SK-N-SH (cell line): ENCODE results near the gene PLIN3. TPM values are rescaled to one million over a fixed set of nuclear protein-coding genes. Genes with fewer than 3 reads are reported as not detected.

Source experiments
- CTCF ChIA-PET: fragments of 300-600, 350-600 bp; formaldehyde crosslinking; extraction: SDS; loops from one replicate; lab custom pipeline; 2021; lab: Yijun Ruan, JAX
- POLR2A ChIA-PET: fragments of 350-600 bp; sonication (Branson Sonifier 250); formaldehyde crosslinking; extraction: SDS; loops from one replicate; lab custom pipeline; 2020; ENCODE audit warnings: antibody characterized with exemption, inconsistent platforms; lab: Yijun Ruan, JAX
- DNase-seq: peaks from one replicate; pipeline ENCODE4 v3.0.0; 2012
- H2AFZ ChIP-seq: fragments of 200-600 bp; sonication (generic); 2 replicates; pipeline ENCODE4 v1.8.1; 2016; ENCODE audit warnings: antibody characterized with exemption, mild to moderate bottlenecking, low read depth
- H3F3A ChIP-seq: fragments of 200-600 bp; sonication (generic); replicated peaks from 2 replicates; pipeline ENCODE3; 2016; ENCODE audit warnings: antibody characterized with exemption, mild to moderate bottlenecking; ENCODE audit not compliant: insufficient read depth
- H3K27ac ChIP-seq, 2 experiments: fragments of 200-500 bp in 1 of 2; fragments of 200-600 bp in 1 of 2; sonication (Bioruptor generic) in 1 of 2; sonication (generic), shearing (Covaris generic) in 1 of 2; 2 replicates each; pipeline versions ENCODE4 v1.5.1 to v1.6.1; 2014 to 2016; ENCODE audit warnings: low read depth in 2 of 2, inconsistent platforms in 1 of 2, low read length in 1 of 2, mild to moderate bottlenecking in 1 of 2, mixed read lengths in 1 of 2
- H3K27me3 ChIP-seq: fragments of 200-600 bp; sonication (generic), shearing (Covaris generic); 2 replicates; pipeline ENCODE4 v1.6.1; 2016; ENCODE audit warnings: mixed run types; ENCODE audit not compliant: insufficient read depth
- H3K36me3 ChIP-seq, 2 experiments: fragments of 200-500 bp in 1 of 2; fragments of 200-600 bp in 1 of 2; sonication (Bioruptor generic) in 1 of 2; sonication (generic) in 1 of 2; replicated peaks in 1 of 2; 2 replicates each; pipeline versions ENCODE3 to v1.5.1; 2014 to 2016; ENCODE audit warnings: low read length in 1 of 2, mild to moderate bottlenecking in 1 of 2; ENCODE audit not compliant: insufficient read depth in 2 of 2, control insufficient read depth in 1 of 2
- H3K4me1 ChIP-seq, 2 experiments: fragments of 200-500 bp in 1 of 2; fragments of 200-600 bp in 1 of 2; sonication (Bioruptor generic) in 1 of 2; sonication (generic), shearing (Covaris generic) in 1 of 2; 2 replicates each; pipeline versions ENCODE4 v1.5.1 to v1.6.1; 2014 to 2016; ENCODE audit warnings: low read depth in 1 of 2, low read length in 1 of 2, mixed run types in 1 of 2; ENCODE audit not compliant: insufficient read depth in 2 of 2, control insufficient read depth in 1 of 2
- H3K4me2 ChIP-seq: fragments of 200-600 bp; sonication (generic), shearing (Covaris generic); 2 replicates; pipeline ENCODE4 v1.6.1; 2017; ENCODE audit warnings: mixed run types
- H3K4me3 ChIP-seq, 2 experiments: fragments of 200-500 bp in 1 of 2; fragments of 200-600 bp in 1 of 2; sonication (Bioruptor generic) in 1 of 2; sonication (generic), shearing (Covaris generic) in 1 of 2; 2 replicates each; pipeline versions ENCODE4 v1.5.1 to v1.8.1; 2014 to 2016; ENCODE audit warnings: low read depth in 2 of 2, inconsistent platforms in 1 of 2, low read length in 1 of 2, mild to moderate bottlenecking in 1 of 2, mixed read lengths in 1 of 2, moderate library complexity in 1 of 2
- H3K79me2 ChIP-seq: fragments of 200-600 bp; sonication (generic); 2 replicates; pipeline ENCODE4 v1.8.1; 2017; ENCODE audit warnings: mild to moderate bottlenecking; ENCODE audit not compliant: insufficient read depth
- H3K9ac ChIP-seq: fragments of 200-600 bp; sonication (generic); 2 replicates; pipeline ENCODE4 v1.6.1; 2017; ENCODE audit warnings: mixed run types
- H3K9me2 ChIP-seq: fragments of 200-600 bp; sonication (generic); 2 replicates; pipeline ENCODE4 v1.6.1; 2017; ENCODE audit warnings: mixed run types
- H3K9me3 ChIP-seq: fragments of 200-600 bp; sonication (generic); 2 replicates; pipeline ENCODE4 v1.6.1; 2017; ENCODE audit warnings: mixed run types, mild to moderate bottlenecking, moderate library complexity
- H4K20me1 ChIP-seq: fragments of 200-600 bp; sonication (generic); 2 replicates; pipeline ENCODE4 v1.6.1; 2017; ENCODE audit warnings: mild to moderate bottlenecking, mixed run types; ENCODE audit not compliant: insufficient read depth
- GABPA ChIP-seq: IDR thresholded peaks from 2 replicates; pipeline ENCODE4 v1.4.0; 2012; ENCODE audit warnings: low read depth, mild to moderate bottlenecking
- MXI1 ChIP-seq: IDR thresholded peaks from 2 replicates; pipeline ENCODE4 v1.6.1; 2012; ENCODE audit warnings: mild to moderate bottlenecking, low read depth, low read length, improper control_type of control experiment
- POLR2AphosphoS5 ChIP-seq: IDR thresholded peaks from 2 replicates; pipeline ENCODE4 v1.6.1; 2012; ENCODE audit warnings: low read depth, low read length
- RCOR1 ChIP-seq: fragments of 150-350 bp; IDR thresholded peaks from 2 replicates; pipeline ENCODE4 v1.6.1; 2017; ENCODE audit warnings: antibody characterized with exemption, low read length
- TAF1 ChIP-seq: IDR thresholded peaks from 2 replicates; pipeline ENCODE4 v1.6.1; 2012; ENCODE audit warnings: low read depth, mild to moderate bottlenecking, low read length, moderate library complexity, borderline replicate concordance
- TEAD4 ChIP-seq: IDR thresholded peaks from 2 replicates; pipeline ENCODE4 v1.4.0; 2012; ENCODE audit warnings: mild to moderate bottlenecking, borderline replicate concordance; ENCODE audit not compliant: insufficient read depth
- WGBS: methylation state at CpG from one replicate; pipeline ENCODE4 v1.1.6; 2017; ENCODE audit warnings: low lambda C conversion rate; 5-methylcytosine and 5-hydroxymethylcytosine counted together
- polyA plus RNA-seq, 3 experiments: library from polyadenylated mRNA; depleted of rRNA; stranded (reverse); fragments of >200 nt; gene quantifications; 2 replicates each; pipeline ENCODE4 v1.2.3, GENCODE V29; 2012
- TF ChIP-seq, protein P1 (sequence below): IDR thresholded peaks from 2 replicates; pipeline ENCODE4 v1.4.0; 2012; ENCODE audit warnings: low read depth, borderline replicate concordance
- TF ChIP-seq, protein P2 (sequence below): IDR thresholded peaks from 2 replicates; pipeline ENCODE4; 2012
- TF ChIP-seq, protein P3 (sequence below): IDR thresholded peaks from 2 replicates; pipeline ENCODE4 v1.4.0; 2012; ENCODE audit warnings: low read depth
- TF ChIP-seq, protein P4 (sequence below): fragments of 150-350 bp; IDR thresholded peaks from 2 replicates; pipeline ENCODE4 v1.6.1; 2017; ENCODE audit warnings: antibody characterized with exemption, low read length, low read depth, borderline replicate concordance

Gene PLIN3
- polyA plus RNA-seq, 1 of the 3 experiments (the other 2 are of a cell fraction) = 129 TPM

DNA sequence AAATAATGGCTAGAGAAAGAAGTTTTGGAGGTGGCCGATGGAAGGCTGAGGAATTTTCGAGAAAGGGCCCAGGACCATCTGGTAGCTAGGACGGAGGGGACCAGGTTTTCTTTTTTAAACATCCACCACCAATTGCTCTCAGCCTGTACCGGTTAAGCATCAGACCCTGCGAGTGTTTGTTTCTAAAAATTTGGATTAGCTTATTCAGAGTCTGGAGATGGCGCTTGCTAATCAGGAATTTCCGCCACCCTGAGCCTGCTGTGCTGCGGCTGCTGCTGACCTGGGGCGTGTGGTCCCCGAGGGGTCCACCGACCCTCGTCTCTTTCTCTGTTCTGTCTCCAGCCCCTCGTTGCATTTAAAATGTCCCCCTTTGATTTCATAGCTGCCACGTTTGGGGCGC lies 43.8 kb upstream of the PLIN3 start:
- peaks cover 28 to 38% of the 10 kb centered on the region in 2 experiments; a peak in 3 of 4 replicates for H3K4me1 ChIP-seq
- TF ChIP-seq, protein P1, sequence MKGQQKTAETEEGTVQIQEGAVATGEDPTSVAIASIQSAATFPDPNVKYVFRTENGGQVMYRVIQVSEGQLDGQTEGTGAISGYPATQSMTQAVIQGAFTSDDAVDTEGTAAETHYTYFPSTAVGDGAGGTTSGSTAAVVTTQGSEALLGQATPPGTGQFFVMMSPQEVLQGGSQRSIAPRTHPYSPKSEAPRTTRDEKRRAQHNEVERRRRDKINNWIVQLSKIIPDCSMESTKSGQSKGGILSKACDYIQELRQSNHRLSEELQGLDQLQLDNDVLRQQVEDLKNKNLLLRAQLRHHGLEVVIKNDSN = no peak
- TF ChIP-seq TEAD4 = no peak
- TF ChIP-seq, all 33 proteins: peak for 0
- H3K36me3 ChIP-seq = peaks cover 0 to 9% of the 10 kb centered on the region in 2 experiments

DNA sequence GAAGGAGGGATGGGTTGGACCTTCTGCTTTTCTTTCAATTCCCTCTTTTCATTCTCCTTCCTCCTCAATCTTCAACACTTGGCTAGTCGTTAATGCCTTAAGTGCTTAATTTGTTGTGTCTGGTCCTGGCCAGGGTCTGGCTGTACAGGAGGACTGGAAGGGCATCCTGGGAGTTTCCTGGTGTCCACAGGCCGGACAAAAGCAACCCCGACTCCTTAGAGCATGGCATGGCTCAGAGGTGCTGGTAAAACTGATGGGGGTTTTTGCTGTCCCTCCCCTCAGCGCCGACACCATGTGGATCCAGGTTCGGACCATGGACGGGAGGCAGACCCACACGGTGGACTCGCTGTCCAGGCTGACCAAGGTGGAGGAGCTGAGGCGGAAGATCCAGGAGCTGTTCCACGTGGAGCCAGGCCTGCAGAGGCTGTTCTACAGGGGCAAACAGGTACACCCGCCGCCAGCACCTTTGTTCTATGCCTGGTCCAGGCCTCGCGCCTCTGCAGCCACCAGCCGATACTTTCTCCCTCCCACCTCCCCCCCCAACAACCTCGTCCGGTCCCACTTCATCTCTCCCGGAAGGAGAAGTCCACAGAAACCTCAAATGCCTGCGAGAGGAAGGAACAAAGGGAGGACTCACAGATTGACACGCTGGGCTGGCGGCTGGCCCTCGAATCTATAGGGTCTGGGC lies 43.3 kb upstream of the PLIN3 start:
- H3K36me3 ChIP-seq = peaks cover 0 to 9% of the 10 kb centered on the region in 2 experiments
- H3K9me3 ChIP-seq = no peaks in the 10 kb centered on the region
- H3K4me1 ChIP-seq = peaks cover 28 to 38% of the 10 kb centered on the region in 2 experiments; a peak in 3 of 4 replicates
- CTCF ChIA-PET = interaction anchor here (0.7 to 7.6 kb wide), 24 partner anchors 8 to 130 kb away, joined by 3 to 121 read pairs (median 5); partner anchors contain the start of genes ARRDC5, FEM1A and PLIN3
- peak overlapping the region; percentile 81 to 84 for H3K27ac ChIP-seq
- H3K4me2 ChIP-seq = peak overlapping the region; percentile 81
- peak overlapping the region; percentile 87 for H3K9ac ChIP-seq
- TF ChIP-seq TAF1 (peak; percentile 63; the same call in 1 of the 2 replicates), POLR2AphosphoS5 (peak; percentile 48), RCOR1 (no peak), GABPA (peak; percentile 54; the same call in 1 of the 2 replicates), MXI1 (0 out of 2 replicates have a peak, but pooled peaks have one; percentile 18)
- TF ChIP-seq, protein P2, sequence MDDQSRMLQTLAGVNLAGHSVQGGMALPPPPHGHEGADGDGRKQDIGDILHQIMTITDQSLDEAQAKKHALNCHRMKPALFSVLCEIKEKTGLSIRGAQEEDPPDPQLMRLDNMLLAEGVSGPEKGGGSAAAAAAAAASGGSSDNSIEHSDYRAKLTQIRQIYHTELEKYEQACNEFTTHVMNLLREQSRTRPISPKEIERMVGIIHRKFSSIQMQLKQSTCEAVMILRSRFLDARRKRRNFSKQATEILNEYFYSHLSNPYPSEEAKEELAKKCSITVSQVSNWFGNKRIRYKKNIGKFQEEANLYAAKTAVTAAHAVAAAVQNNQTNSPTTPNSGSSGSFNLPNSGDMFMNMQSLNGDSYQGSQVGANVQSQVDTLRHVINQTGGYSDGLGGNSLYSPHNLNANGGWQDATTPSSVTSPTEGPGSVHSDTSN = 0 out of 2 replicates have a peak, but pooled peaks have one; percentile 11
- TF ChIP-seq, protein P3, sequence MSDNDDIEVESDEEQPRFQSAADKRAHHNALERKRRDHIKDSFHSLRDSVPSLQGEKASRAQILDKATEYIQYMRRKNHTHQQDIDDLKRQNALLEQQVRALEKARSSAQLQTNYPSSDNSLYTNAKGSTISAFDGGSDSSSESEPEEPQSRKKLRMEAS = peak; percentile 94
- TF ChIP-seq, protein P4, sequence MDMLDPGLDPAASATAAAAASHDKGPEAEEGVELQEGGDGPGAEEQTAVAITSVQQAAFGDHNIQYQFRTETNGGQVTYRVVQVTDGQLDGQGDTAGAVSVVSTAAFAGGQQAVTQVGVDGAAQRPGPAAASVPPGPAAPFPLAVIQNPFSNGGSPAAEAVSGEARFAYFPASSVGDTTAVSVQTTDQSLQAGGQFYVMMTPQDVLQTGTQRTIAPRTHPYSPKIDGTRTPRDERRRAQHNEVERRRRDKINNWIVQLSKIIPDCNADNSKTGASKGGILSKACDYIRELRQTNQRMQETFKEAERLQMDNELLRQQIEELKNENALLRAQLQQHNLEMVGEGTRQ = no peak
- DNase-seq = peak; percentile 62
- H2AFZ ChIP-seq = peak overlapping the region; percentile 90
- POLR2A ChIA-PET = no interaction called here
- peaks cover 41% of the 10 kb centered on the region for H3F3A ChIP-seq
- 8% methylated on average over 16 of the region's 23 CpGs for WGBS
- peaks cover 54% of the 10 kb centered on the region for H3K79me2 ChIP-seq
- no peaks in the 10 kb centered on the region for H3K9me2 ChIP-seq
- peak overlapping the region; percentile 62 to 82 for H3K4me3 ChIP-seq
- H4K20me1 ChIP-seq = peaks cover 21% of the 10 kb centered on the region; the same call in 1 of the 2 replicates
- no peaks in the 10 kb centered on the region for H3K27me3 ChIP-seq

More for the DNA sequence above, 43.8 kb upstream of the PLIN3 start:
- CTCF ChIA-PET = interaction anchor here (0.7 to 7.6 kb wide), 30 partner anchors 9 to 411 kb away, joined by 3 to 121 read pairs (median 4); partner anchors contain the start of genes ARRDC5, FEM1A and PLIN3
- POLR2A ChIA-PET = interaction anchor here (1.6 kb wide), 1 partner anchor 101 kb away, joined by 4 read pairs; no protein-coding TSS in a partner anchor
- no peak for DNase-seq
- peaks cover 40% of the 10 kb centered on the region for H3F3A ChIP-seq
- peak overlapping the region; percentile 81 to 84 for H3K27ac ChIP-seq
- peak overlapping the region; percentile 87; the same call in 1 of the 2 replicates for H3K9ac ChIP-seq
- 35% methylated on average over 15 of the region's 15 CpGs for WGBS
- H3K4me3 ChIP-seq = peak overlapping the region; percentile 62 to 82
- H3K27me3 ChIP-seq = no peaks in the 10 kb centered on the region
- H4K20me1 ChIP-seq = peaks cover 25% of the 10 kb centered on the region; the same call in 1 of the 2 replicates
- H3K4me2 ChIP-seq = peak overlapping the region; percentile 81
- no peaks in the 10 kb centered on the region for H3K9me3 ChIP-seq
- H3K9me2 ChIP-seq = no peaks in the 10 kb centered on the region
- H2AFZ ChIP-seq = peak overlapping the region; percentile 90
- peaks cover 60% of the 10 kb centered on the region for H3K79me2 ChIP-seq
